Neural cell (in vitro differentiated cells): Measurements from ENCODE around the gene CSKMT. TPM values are rescaled to one million over a fixed set of nuclear protein-coding genes. Genes with fewer than 3 reads are reported as not detected.

Source experiments
- H2AFZ ChIP-seq: fragments of 200-600, 300-800 bp; sonication (generic), shearing (Covaris generic); 2 replicates; pipeline ENCODE4 v1.6.0; 2014; ENCODE audit warnings: low read depth, mild to moderate bottlenecking, antibody characterized with exemption, low read length, moderate library complexity
- H3F3A ChIP-seq: fragments of 200-600 bp; shearing (Covaris generic); 2 replicates; pipeline ENCODE4 v1.6.1; 2016; ENCODE audit warnings: mild to moderate bottlenecking, moderate library complexity, mixed read lengths, antibody characterized with exemption, low read length; ENCODE audit not compliant: insufficient read depth, poor library complexity, severe bottlenecking
- H3K27ac ChIP-seq: fragments of 200-600, 300-800 bp; sonication (generic), shearing (Covaris generic); 2 replicates; pipeline ENCODE4 v1.5.1; 2014; ENCODE audit warnings: mild to moderate bottlenecking, low read length, moderate library complexity
- H3K27me3 ChIP-seq: fragments of 300-800, 200-600 bp; sonication (generic), shearing (Covaris generic); 2 replicates; pipeline ENCODE4 v1.6.0; 2014; ENCODE audit warnings: mild to moderate bottlenecking, low read depth, low read length, moderate library complexity; ENCODE audit not compliant: insufficient read depth
- H3K36me3 ChIP-seq: fragments of 300-800, 200-600 bp; sonication (generic), shearing (Covaris generic); 2 replicates; pipeline ENCODE4 v1.5.1; 2014; ENCODE audit warnings: mild to moderate bottlenecking, antibody characterized with exemption, low read length, moderate library complexity; ENCODE audit not compliant: insufficient read depth
- H3K4me2 ChIP-seq: fragments of 300-800, 200-600 bp; sonication (generic), shearing (Covaris generic); 2 replicates; pipeline ENCODE4 v1.6.0; 2014; ENCODE audit warnings: mild to moderate bottlenecking, low read length
- H3K4me3 ChIP-seq: fragments of 300-800, 200-600 bp; sonication (generic), shearing (Covaris generic); 2 replicates; pipeline ENCODE4 v1.5.1; 2014; ENCODE audit warnings: mild to moderate bottlenecking, low read length, moderate library complexity
- H3K79me2 ChIP-seq: fragments of 200-600 bp; shearing (Covaris generic); replicated peaks from 2 replicates; pipeline ENCODE4 v1.6.0; 2014; ENCODE audit warnings: mild to moderate bottlenecking, low read length, moderate library complexity; ENCODE audit not compliant: insufficient read depth
- H3K9ac ChIP-seq: fragments of 300-800, 200-600 bp; sonication (generic), shearing (Covaris generic); 2 replicates; pipeline ENCODE4 v1.6.1; 2016; ENCODE audit warnings: mild to moderate bottlenecking, low read length, mixed read lengths
- H3K9me2 ChIP-seq: fragments of 200-600 bp; shearing (Covaris generic); 2 replicates; pipeline ENCODE4 v1.6.1; 2016; ENCODE audit warnings: mild to moderate bottlenecking, low read length, mixed read lengths; ENCODE audit not compliant: insufficient read depth
- H3K9me3 ChIP-seq: fragments of 200-600, 300-800 bp; sonication (generic), shearing (Covaris generic); 2 replicates; pipeline ENCODE4 v1.6.1; 2016; ENCODE audit warnings: mild to moderate bottlenecking, mixed run types, low read length, moderate library complexity, mixed read lengths
- H4K20me1 ChIP-seq: fragments of 200-600 bp; shearing (Covaris generic); 2 replicates; pipeline ENCODE4 v1.6.1; 2016; ENCODE audit warnings: mild to moderate bottlenecking, mixed run types; ENCODE audit not compliant: insufficient read depth
- EP300 ChIP-seq: fragments of 450-650 bp; conservative IDR thresholded peaks from 2 replicates; pipeline ENCODE4 v1.6.1; 2014; ENCODE audit warnings: antibody characterized with exemption, mild to moderate bottlenecking, moderate library complexity; ENCODE audit not compliant: poor library complexity, severe bottlenecking
- EZH2 ChIP-seq: fragments of 200-600, 300-800 bp; shearing (Covaris generic), sonication (generic); IDR thresholded peaks from 2 replicates; pipeline ENCODE4 v1.6.1; 2014; ENCODE audit warnings: antibody characterized with exemption, low read length, borderline replicate concordance, mild to moderate bottlenecking; ENCODE audit not compliant: insufficient read depth, poor library complexity, severe bottlenecking
- MXI1 ChIP-seq: fragments of 450-650 bp; conservative IDR thresholded peaks from 2 replicates; pipeline ENCODE4 v1.6.1; 2014; ENCODE audit warnings: antibody characterized with exemption, mild to moderate bottlenecking; ENCODE audit not compliant: poor library complexity, severe bottlenecking
- POLR2AphosphoS5 ChIP-seq: IDR thresholded peaks from 2 replicates; pipeline ENCODE4 v1.6.1; 2012
- RAD21 ChIP-seq: fragments of 450-650 bp; conservative IDR thresholded peaks from 2 replicates; pipeline ENCODE4 v1.6.1; 2014; ENCODE audit warnings: antibody characterized with exemption, mild to moderate bottlenecking, moderate library complexity
- SMC3 ChIP-seq: fragments of 450-650 bp; conservative IDR thresholded peaks from 2 replicates; pipeline ENCODE4 v1.6.1; 2014; ENCODE audit warnings: antibody characterized with exemption, mild to moderate bottlenecking, moderate library complexity; ENCODE audit not compliant: poor library complexity
- TAF1 ChIP-seq: IDR thresholded peaks from 2 replicates; pipeline ENCODE4 v1.6.1; 2012; ENCODE audit warnings: low read depth
- polyA plus RNA-seq: library from polyadenylated mRNA; depleted of rRNA; stranded (reverse); fragments of >200 nt; gene quantifications from 2 replicates; pipeline ENCODE4 v1.2.3, GENCODE V29; 2014
- TF ChIP-seq, protein P1 (sequence below): fragments of 450-650 bp; IDR thresholded peaks from 2 replicates; pipeline ENCODE4 v1.5.1; 2014; ENCODE audit warnings: antibody characterized with exemption, mild to moderate bottlenecking, moderate library complexity; ENCODE audit not compliant: poor library complexity, severe bottlenecking

Gene CSKMT
- polyA plus RNA-seq, 1 donor from 2014 or later = 16.0 TPM

DNA sequence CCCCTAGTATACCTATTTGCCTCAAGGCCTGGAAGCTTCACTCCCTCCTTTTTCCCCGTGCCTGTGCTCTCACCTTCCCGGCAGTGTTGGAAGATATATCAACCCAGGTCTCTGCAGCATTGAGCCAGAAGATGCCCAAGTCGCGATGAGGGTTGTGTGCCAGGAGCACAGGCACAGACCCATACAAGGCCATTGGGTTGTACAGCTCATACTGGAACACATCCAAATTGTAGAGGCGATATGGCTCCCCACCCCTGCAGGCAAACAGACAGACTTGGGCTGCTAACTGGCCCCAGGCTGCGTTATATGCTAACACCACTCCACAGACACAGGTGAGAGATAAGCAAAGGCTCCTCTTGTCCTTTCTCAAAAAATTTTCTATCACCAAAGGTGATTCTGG lies 32.6 kb upstream of the CSKMT start:
- Histone ChIP-seq H2AFZ (no peak overlapping the region), H4K20me1 (no peaks in the 10 kb centered on the region), H3K9me2 (no peaks in the 10 kb centered on the region), H3K27ac (no peak overlapping the region), H3K4me3 (no peak overlapping the region), H3K9ac (no peak overlapping the region), H3K9me3 (no peaks in the 10 kb centered on the region), H3K27me3 (no peaks in the 10 kb centered on the region), H3K4me2 (no peak overlapping the region), H3F3A (no peaks in the 10 kb centered on the region), H3K36me3 (no peaks in the 10 kb centered on the region), H3K79me2 (no peaks in the 10 kb centered on the region)
- TF ChIP-seq RAD21 = no peak
- TF ChIP-seq MXI1 = no peak

DNA sequence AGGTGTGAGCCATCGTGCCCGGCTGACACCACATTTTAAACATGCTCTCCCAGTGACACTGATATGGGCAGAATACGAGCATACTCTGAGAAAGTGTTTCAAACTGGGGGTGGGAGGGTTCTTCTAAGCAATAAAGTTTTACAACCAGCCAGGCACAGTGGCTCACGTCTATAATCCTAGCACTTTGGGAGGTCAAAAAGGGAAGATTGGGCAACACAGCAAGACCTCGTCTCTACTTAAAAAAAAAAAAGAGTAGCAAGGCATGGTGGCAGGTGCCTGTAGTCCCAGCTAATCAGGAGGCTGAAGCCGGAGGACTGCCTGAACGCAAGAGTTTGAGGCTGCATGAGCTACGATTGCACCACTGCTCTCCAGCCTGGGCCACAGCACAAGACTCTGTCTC lies 20.9 kb upstream of the CSKMT start:
- Histone ChIP-seq H3K9me3 (no peaks in the 10 kb centered on the region), H4K20me1 (no peaks in the 10 kb centered on the region), H3K9ac (no peak overlapping the region), H3K27me3 (no peaks in the 10 kb centered on the region), H3K4me3 (no peak overlapping the region), H3K9me2 (no peaks in the 10 kb centered on the region), H3K4me2 (no peak overlapping the region), H3K36me3 (no peaks in the 10 kb centered on the region), H3K27ac (no peak overlapping the region), H3K79me2 (peaks cover 26% of the 10 kb centered on the region), H2AFZ (no peak overlapping the region), H3F3A (no peaks in the 10 kb centered on the region)
- TF ChIP-seq EP300 (no peak), TAF1 (no peak), RAD21 (no peak), POLR2AphosphoS5 (no peak), SMC3 (no peak)
- TF ChIP-seq, protein P1, sequence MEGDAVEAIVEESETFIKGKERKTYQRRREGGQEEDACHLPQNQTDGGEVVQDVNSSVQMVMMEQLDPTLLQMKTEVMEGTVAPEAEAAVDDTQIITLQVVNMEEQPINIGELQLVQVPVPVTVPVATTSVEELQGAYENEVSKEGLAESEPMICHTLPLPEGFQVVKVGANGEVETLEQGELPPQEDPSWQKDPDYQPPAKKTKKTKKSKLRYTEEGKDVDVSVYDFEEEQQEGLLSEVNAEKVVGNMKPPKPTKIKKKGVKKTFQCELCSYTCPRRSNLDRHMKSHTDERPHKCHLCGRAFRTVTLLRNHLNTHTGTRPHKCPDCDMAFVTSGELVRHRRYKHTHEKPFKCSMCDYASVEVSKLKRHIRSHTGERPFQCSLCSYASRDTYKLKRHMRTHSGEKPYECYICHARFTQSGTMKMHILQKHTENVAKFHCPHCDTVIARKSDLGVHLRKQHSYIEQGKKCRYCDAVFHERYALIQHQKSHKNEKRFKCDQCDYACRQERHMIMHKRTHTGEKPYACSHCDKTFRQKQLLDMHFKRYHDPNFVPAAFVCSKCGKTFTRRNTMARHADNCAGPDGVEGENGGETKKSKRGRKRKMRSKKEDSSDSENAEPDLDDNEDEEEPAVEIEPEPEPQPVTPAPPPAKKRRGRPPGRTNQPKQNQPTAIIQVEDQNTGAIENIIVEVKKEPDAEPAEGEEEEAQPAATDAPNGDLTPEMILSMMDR = no peak

DNA sequence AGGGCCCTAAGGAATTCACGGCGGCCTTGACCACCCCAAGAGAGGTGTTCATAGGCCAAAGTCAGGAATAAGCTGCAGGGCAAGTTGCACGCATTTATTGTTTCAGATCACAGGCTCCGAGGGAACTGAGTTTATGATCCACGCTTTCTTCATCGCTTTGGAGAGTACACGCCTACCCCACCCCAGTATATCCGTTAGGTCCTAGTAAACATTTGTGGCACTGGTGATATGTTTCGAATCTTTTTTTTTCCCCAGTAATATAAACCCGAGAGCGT lies 19.5 kb upstream of the CSKMT start:
- Histone ChIP-seq H3K27ac (peak overlapping the region; percentile 81), H3K79me2 (peaks cover 21% of the 10 kb centered on the region), H3K9me3 (no peaks in the 10 kb centered on the region), H3K9me2 (no peaks in the 10 kb centered on the region), H3K9ac (peak overlapping the region; percentile 90), H2AFZ (peak overlapping the region; percentile 33), H3K4me2 (peak overlapping the region; percentile 92), H3K4me3 (peak overlapping the region; percentile 99), H3F3A (no peaks in the 10 kb centered on the region), H3K27me3 (no peaks in the 10 kb centered on the region), H3K36me3 (no peaks in the 10 kb centered on the region), H4K20me1 (no peaks in the 10 kb centered on the region)
- no peak for TF ChIP-seq TAF1
- TF ChIP-seq, protein P1 = no peak
- no peak for TF ChIP-seq RAD21
- no peak for TF ChIP-seq MXI1
- TF ChIP-seq SMC3 = no peak
- TF ChIP-seq EP300 = no peak
- TF ChIP-seq POLR2AphosphoS5 = no peak
- no peak for TF ChIP-seq EZH2
